SJSA1 (cell line): ENCODE results near the gene LYPD5. TPM values are rescaled to one million over a fixed set of nuclear protein-coding genes. Genes with fewer than 3 reads are reported as not detected.
"Not testable (repeated sequence)": the region's sequence is repeated elsewhere in the genome, so short reads cannot be mapped to it uniquely, and the experiment has no call there.

ENCODE experiments used
- DNase-seq, 2 experiments: peaks; one replicate each; pipeline ENCODE4 v3.0.0-alpha.2; 2015 to 2020; ENCODE audit warnings: low spot score in 2 of 2, low read depth in 1 of 2
- H3K27ac ChIP-seq: fragments of 250-450 bp; sonication (Bioruptor Pico); 2 replicates; pipeline ENCODE4 v1.5.1; 2020; ENCODE audit warnings: mild to moderate bottlenecking, moderate library complexity
- H3K27me3 ChIP-seq: fragments of 250-450 bp; sonication (Bioruptor Pico); replicated peaks from 2 replicates; pipeline ENCODE4 v1.5.1; 2020; ENCODE audit warnings: mild to moderate bottlenecking, moderate library complexity
- H3K36me3 ChIP-seq: fragments of 250-450 bp; sonication (Bioruptor Pico); 2 replicates; pipeline ENCODE4 v1.5.1; 2020; ENCODE audit warnings: mild to moderate bottlenecking
- H3K4me1 ChIP-seq: fragments of 250-450 bp; sonication (Bioruptor Pico); replicated peaks from 2 replicates; pipeline ENCODE4 v1.6.1; 2021; ENCODE audit warnings: mild to moderate bottlenecking
- H3K4me3 ChIP-seq: fragments of 250-450 bp; sonication (Bioruptor Pico); 2 replicates; pipeline ENCODE4 v1.5.1; 2020; ENCODE audit warnings: mild to moderate bottlenecking
- H3K9me3 ChIP-seq: fragments of 250-450 bp; sonication (Bioruptor Pico); replicated peaks from 2 replicates; pipeline ENCODE4 v1.5.1; 2020; ENCODE audit warnings: mild to moderate bottlenecking
- total RNA-seq: library from RNA; depleted of rRNA; stranded (reverse); fragments of >200 nt; shearing (Covaris generic); gene quantifications from 2 replicates; pipeline ENCODE4 v1.2.3, GENCODE V29; 2014

LYPD5 gene
- total RNA-seq, 1 experiment from 2014 or later, result 0.24 TPM

DNA sequence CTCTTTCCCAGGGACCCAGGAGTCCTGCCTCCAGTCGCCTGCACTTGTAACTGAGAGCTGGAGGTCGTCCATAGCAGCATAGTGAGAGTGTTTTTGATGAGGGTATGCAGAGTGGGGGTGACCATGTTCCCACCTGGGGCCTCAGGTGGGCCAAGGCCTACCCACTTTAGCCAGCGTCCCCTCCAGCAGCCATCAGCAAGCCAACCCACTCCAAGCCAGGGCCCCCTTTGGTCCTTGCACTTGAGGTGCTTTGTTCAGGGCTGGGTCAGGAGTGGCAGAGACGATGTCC lies 35.5 kb downstream of the LYPD5 start:
- peaks cover 15% of the 10 kb centered on the region for H3K36me3 ChIP-seq
- no peak overlapping the region for H3K4me3 ChIP-seq
- H3K4me1 ChIP-seq, result peaks cover 41% of the 10 kb centered on the region
- H3K27ac ChIP-seq, result no peak overlapping the region
- H3K27me3 ChIP-seq, result no peaks in the 10 kb centered on the region
- no peaks in the 10 kb centered on the region for H3K9me3 ChIP-seq
- DNase-seq, result no peak

DNA sequence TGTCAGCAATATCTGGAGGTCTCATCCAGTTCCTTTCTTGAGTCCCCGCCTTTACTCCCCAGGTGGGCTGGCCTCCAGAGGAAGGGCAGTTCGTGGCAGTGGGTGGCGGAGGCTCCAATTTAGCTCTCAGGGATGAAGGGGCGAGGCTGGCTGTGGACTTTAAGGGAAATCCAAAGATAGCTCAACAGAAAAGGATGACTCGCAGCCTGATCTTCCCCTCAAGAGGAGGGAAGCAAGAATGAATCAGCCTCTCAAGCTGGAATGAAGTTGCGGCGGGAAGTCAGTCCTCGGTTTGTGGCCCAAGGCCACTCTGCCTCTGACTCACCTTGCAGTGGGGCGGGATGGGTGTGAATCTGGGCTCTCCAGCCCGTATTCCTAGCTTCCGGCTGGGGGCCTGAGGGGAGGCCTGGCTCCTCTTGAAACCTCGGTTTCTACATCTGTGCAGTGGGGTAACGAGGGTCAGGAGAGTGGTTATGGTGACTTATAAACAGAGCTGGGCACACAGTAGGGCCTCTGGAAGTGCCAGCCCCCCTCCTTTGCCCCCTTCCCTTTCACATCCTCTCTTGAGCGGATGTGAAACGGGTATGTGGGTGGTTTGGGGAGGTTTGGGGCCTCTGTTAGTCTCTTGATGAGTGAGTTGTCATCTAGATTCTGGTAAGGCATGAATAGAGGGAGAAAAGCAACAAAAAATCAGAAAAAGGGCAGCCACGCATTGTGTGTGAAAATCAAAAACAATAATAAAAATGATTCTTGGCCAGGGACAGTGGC lies 37.0 kb downstream of the LYPD5 start:
- Histone ChIP-seq H3K9me3 (no peaks in the 10 kb centered on the region), H3K36me3 (peaks cover 12% of the 10 kb centered on the region; the same call in 1 of the 2 replicates), H3K27me3 (no peaks in the 10 kb centered on the region), H3K4me3 (no peak overlapping the region), H3K4me1 (peaks cover 41% of the 10 kb centered on the region), H3K27ac (peak overlapping the region; percentile 91)
- DNase-seq, result peak; percentile 96 to 98

DNA sequence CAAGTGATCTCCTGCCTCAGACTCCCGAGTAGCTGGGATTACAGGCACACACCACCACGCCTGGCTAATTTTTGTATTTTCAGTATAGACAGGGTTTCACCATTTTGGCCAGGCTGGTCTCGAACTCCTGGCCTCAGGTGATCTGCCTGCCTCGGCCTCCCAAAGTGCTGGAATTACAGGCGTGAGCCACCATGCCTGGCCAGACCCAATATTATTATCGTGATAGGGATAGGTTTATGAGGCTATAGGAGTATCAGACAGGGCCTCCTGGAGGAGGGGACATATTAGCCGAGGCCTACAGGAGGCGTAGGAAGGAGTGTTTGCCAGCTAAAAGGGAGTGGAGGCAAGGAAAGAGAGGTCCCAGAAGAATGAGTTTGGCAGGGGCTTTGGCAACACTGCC lies 37.6 kb downstream of the LYPD5 start:
- H3K4me3 ChIP-seq, result not testable (repeated sequence)
- Histone ChIP-seq H3K4me1 (peaks cover 43% of the 10 kb centered on the region), H3K36me3 (peaks cover 12% of the 10 kb centered on the region; the same call in 1 of the 2 replicates)

DNA sequence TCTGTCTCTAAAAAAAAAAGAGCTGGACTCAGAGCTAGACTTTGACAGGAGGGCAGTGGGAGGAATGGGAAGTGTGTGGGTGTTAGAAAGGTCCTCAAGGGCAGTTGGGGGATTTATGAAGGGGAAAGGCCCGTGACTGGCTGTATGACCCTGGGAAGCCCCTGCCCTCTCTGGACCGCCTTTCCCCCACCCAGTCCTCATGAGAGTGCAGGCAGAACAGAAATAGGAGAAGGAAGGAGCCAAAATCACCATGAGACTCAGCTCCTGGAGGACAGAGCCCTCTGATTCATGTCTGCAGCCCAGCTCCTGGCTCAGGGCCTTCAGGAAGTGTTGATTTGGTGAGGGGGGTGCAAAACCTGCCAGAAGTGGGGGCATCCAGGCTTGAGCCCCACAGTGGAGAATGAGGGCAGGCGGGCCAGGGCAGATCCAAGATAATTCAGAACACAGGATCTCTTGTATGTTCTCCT lies 38.7 kb downstream of the LYPD5 start:
- no peak for DNase-seq
- H3K4me3 ChIP-seq, result no peak overlapping the region
- H3K36me3 ChIP-seq, result peaks cover 7% of the 10 kb centered on the region; the same call in 1 of the 2 replicates
- H3K27ac ChIP-seq, result no peak overlapping the region; the same call in 1 of the 2 replicates
- peaks cover 53% of the 10 kb centered on the region for H3K4me1 ChIP-seq
- H3K27me3 ChIP-seq, result no peaks in the 10 kb centered on the region
- no peaks in the 10 kb centered on the region for H3K9me3 ChIP-seq

More for the DNA sequence above, 37.6 kb downstream of the LYPD5 start:
- H3K9me3 ChIP-seq, DNase-seq, H3K27me3 ChIP-seq: not testable (repeated sequence)
- H3K27ac ChIP-seq, result peak overlapping the region; percentile 91

DNA sequence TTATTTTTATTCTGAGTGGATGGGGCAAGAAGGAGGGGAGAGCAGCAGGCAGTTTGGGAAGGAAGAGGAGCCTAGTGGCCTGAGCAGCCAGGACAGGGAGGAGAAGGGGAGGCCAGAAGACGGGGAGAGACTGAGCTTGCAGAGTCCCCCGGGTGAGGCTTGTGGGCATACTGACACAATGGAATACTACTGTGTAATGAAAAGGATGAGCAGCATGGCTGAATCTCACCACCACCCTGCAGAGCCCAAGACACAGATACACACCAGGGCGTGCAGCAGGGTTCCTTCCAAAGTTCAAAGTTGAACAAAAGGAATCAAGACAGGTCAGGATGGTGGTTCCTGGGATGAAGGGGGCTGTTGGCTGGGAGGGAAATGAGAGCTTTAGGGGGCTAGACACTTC lies 39.4 kb downstream of the LYPD5 start:
- no peak for DNase-seq

DNA sequence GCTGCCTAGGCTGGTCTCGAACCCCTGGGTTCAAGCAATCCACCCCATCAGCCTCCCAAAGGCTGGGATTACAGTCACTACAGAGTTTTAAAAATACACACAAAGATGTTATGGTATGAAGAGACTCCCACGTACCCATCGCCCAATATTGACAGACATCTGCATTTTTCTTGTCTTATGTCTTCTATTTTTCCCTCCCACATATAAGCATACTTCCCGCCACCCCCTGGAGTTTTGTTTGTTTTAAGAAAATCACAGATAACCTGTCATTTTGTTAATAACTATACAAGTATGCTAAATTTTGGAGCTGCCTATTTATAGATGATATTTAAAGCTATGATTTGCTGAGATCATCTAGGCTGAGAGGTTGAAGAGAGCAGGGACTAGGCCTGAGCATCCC lies 41.3 kb downstream of the LYPD5 start:
- Histone ChIP-seq H3K36me3 (peaks cover 8% of the 10 kb centered on the region; the same call in 1 of the 2 replicates), H3K27ac (no peak overlapping the region), H3K9me3 (no peaks in the 10 kb centered on the region), H3K4me1 (peaks cover 68% of the 10 kb centered on the region), H3K4me3 (no peak overlapping the region), H3K27me3 (no peaks in the 10 kb centered on the region)
- DNase-seq, result no peak

More for the DNA sequence above, 39.4 kb downstream of the LYPD5 start:
- no peaks in the 10 kb centered on the region for H3K27me3 ChIP-seq
- H3K27ac ChIP-seq, result no peak overlapping the region
- no peak overlapping the region for H3K4me3 ChIP-seq
- H3K9me3 ChIP-seq, result no peaks in the 10 kb centered on the region
- H3K4me1 ChIP-seq, result peaks cover 59% of the 10 kb centered on the region
- H3K36me3 ChIP-seq, result 0 out of 2 replicates have a peak, but pooled peaks cover 4% of the 10 kb centered on the region

DNA sequence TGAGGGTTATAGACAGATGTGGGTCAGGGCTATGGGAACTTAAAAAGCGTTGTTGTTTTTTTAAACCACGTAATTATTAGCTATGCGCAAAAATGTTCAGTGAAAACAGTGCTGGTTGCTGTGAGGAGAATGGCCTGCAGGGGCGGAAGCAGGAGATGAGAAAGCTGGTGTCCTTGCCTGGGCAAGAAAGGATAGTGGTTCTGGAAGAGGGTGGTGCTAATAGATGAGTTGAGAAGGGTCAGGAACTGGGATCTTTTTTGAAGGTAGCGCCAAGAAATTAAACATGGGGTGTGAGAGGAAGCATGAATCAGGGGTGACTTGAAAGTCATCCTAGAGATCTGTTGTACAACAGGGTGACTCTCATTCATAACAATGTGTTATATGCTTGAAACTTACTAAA lies 42.7 kb downstream of the LYPD5 start:
- Histone ChIP-seq H3K27ac (no peak overlapping the region; the same call in 1 of the 2 replicates), H3K36me3 (peaks cover 16% of the 10 kb centered on the region)

DNA sequence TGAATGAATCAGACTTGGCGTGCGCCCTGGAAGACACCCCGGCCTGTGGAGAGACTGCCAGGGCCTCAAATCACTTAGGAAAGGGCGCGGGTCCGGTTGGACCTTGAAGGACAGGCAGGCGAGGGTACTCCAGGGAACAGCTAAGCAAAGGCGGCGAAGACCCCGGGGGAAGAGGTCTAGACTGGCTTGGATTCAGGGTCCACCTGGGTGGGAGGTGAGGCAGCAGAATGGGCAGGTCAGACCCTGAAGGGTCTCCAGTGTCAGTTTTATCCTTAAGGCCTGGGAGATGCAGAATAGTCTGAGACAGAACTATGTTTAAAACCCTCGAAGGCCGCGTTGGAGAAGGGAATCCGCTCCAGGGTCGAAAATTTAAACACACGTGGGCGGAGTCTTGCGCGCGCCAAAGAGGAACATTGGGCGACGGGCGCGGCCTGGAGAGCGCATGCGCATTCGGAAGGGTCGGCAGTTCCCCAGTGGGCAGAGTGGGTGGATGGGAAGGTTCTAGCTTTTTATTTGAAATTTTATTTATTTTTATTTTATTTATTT lies 46.9 kb downstream of the LYPD5 start:
- Histone ChIP-seq H3K9me3 (no peaks in the 10 kb centered on the region), H3K4me3 (peak overlapping the region; percentile 77), H3K27ac (peak overlapping the region; percentile 99), H3K36me3 (peaks cover 41% of the 10 kb centered on the region), H3K4me1 (peaks cover 77% of the 10 kb centered on the region), H3K27me3 (no peaks in the 10 kb centered on the region)
- peak; percentile 78 to 89 for DNase-seq

More for the DNA sequence above, 42.7 kb downstream of the LYPD5 start:
- Histone ChIP-seq H3K4me3 (no peak overlapping the region), H3K4me1 (peaks cover 64% of the 10 kb centered on the region), H3K9me3 (no peaks in the 10 kb centered on the region), H3K27me3 (no peaks in the 10 kb centered on the region)
- DNase-seq, result peak; percentile 47 to 58

DNA sequence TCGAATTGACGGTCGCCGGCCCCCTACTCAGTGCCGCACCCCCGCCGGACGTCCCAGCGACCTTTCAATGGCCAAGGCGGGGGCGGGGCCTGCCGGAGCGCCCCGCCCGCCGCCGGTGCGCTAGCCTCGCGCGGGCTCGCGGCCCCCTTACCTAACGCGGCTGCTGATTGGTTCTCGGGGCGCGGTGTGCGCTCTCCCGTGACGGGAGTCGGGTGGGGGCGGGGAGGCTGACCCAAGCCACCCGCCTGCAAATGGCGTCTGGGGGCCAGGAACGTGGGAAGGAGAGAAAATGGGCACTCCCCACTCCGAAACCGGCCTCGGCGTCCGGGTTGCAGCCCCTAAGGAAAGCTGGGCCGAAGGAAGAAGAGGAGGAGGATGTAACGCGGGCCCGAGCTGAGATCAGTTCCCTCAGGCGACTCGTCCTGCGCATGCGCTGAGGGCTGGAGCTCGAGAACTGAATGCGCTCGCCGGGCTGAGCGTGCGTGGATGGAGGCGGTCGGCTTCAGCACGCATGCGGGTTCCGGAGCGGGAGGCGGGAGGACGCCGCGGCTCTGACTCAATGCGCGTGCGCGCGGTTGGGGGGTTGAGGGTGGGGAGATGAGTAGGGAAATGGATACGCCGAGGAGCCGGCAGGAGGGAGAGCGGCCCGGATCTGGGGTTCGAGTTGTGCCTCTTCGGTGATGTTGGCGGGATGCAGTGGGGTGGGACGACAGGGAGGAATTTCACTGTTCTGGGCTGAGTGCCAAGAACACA lies 47.6 kb downstream of the LYPD5 start, which contains the start of gene SMG9:
TSS of gene SMG9 (minus strand) at position 460 of the 753 bp plus-strand sequence. CDS start 4,221 bp downstream, outside the sequence.
- Histone ChIP-seq H3K4me3 (peak within 1 kb of the TSS; percentile 77), H3K36me3 (peaks cover 47% of the 10 kb centered on the region), H3K9me3 (no peaks in the 10 kb centered on the region), H3K27me3 (no peaks in the 10 kb centered on the region), H3K27ac (peak within 1 kb of the TSS; percentile 99), H3K4me1 (peaks cover 75% of the 10 kb centered on the region)
- peak; percentile 99 for DNase-seq

DNA sequence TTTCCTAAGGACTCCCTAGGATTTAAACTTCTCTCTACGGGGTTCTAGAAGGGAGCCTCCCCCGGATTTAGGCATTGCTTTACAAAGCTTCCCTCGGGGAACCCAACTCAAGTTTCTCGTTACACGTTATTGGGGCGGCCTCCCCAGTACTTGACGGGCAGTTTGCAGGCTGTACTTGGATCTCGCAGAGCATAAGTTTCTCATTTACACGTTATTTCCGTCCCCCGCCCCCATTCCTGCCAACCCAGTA lies 48.1 kb downstream of the LYPD5 start:
- Histone ChIP-seq H3K36me3 (peaks cover 52% of the 10 kb centered on the region), H3K27ac (peak overlapping the region; percentile 99), H3K4me1 (peaks cover 70% of the 10 kb centered on the region), H3K9me3 (no peaks in the 10 kb centered on the region), H3K4me3 (peak overlapping the region; percentile 77), H3K27me3 (no peaks in the 10 kb centered on the region)
- DNase-seq, result no peak

DNA sequence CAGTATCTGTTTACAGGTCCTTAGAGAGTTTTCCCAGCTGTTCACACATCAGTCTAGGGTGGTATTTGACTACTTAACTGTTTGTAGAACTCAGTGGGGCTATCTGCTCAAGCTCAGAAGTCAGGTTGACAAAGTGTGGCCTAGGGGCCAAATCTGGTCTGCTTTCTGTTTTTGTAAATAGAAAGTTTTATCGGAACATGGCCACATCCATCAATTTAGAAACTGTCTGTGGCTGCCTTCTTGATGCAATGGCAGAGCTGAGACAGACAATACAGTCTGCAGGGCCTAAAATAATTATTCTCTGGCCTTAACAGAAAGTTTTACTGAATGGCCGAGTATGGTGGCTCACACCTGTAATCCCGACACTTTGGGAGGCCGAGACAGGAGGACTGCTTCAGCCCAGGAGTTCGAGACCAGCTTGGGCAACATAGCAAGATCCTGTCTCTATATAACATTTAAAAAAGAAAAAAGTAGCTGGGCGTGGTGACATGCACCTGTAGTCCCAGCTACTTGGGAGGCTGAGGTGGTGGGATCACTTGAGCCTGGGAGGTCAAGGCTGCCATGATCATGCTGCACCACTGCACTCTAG lies 49.9 kb downstream of the LYPD5 start:
- H3K36me3 ChIP-seq, result peaks cover 68% of the 10 kb centered on the region
- no peaks in the 10 kb centered on the region for H3K27me3 ChIP-seq
- H3K4me1 ChIP-seq, result peaks cover 55% of the 10 kb centered on the region
- H3K4me3 ChIP-seq, result no peak overlapping the region
- DNase-seq, result no peak
- no peak overlapping the region for H3K27ac ChIP-seq
- H3K9me3 ChIP-seq, result no peaks in the 10 kb centered on the region

DNA sequence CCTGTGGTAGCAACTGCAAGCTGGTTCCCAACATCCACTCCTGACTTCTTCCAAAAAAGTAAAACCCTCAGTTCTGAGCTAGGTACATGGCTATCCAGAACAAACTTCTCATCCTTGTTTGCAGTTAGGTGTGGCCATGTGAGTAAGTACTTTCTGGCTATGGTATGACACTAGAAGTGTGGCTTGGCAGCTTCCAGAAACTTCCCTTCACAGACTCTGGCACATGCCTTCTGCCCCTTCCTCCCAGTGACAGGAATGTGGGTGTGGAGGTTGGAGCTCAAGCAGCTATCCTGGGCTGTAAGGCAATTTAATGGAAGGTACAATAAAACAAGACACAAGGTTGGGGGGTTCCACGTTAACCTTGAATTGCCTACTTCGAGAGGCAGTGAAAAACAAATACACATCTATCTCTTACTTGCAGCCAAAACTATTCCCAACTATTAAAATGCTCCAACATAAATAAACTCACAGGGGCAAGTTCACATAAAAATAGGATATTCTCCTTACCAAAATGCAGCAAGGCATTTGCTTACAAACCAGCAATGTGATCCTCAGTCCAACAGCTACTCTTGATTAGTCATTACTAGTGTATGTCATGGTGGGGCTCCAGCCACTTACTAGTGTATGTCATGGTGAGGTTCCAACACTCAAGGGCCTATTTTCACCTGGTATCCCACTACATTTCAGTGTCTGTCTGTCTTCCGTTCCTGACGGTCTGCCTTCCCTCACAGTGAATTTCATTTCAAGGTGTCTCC lies 50.6 kb downstream of the LYPD5 start:
- Histone ChIP-seq H3K36me3 (peaks cover 74% of the 10 kb centered on the region), H3K4me3 (no peak overlapping the region), H3K27me3 (no peaks in the 10 kb centered on the region), H3K4me1 (peaks cover 47% of the 10 kb centered on the region), H3K27ac (no peak overlapping the region), H3K9me3 (no peaks in the 10 kb centered on the region)
- peak in 1 of 2 experiments; percentile 28 for DNase-seq

DNA sequence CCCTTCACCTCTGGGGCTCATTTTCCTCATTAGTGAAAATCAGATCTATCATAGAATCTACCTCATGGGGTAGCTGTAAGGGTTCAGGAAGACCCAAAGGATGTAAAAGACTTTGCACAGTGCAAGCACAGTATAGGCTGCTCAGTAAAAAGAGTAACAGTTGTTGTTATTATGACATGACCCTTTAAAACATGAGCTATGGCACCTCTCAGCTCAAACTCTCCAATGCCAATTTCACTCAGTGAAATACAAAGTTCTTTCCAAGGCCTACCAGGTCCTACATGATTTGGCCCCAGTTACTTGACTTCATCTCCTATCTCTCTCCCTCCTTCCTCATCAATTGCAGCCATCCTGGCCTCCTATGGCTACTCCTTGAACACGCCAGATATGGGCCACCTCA lies 52.3 kb downstream of the LYPD5 start:
- Histone ChIP-seq H3K9me3 (no peaks in the 10 kb centered on the region), H3K36me3 (peaks cover 77% of the 10 kb centered on the region), H3K4me1 (peaks cover 30% of the 10 kb centered on the region), H3K4me3 (no peak overlapping the region), H3K27me3 (no peaks in the 10 kb centered on the region), H3K27ac (no peak overlapping the region)
- no peak for DNase-seq
